HFFc6 (cell line): Measurements from ENCODE around the gene ARHGAP10. TPM values are rescaled to one million over a fixed set of nuclear protein-coding genes. Genes with fewer than 3 reads are reported as not detected.

Experiments used
- DNase-seq: peaks from one replicate; pipeline ENCODE4 v3.0.0-alpha.2; 2018
- H3K27ac Mint-ChIP-seq: 2 replicates; pipeline ENCODE4 v1.8.0; 2020; ENCODE audit warnings: mild to moderate bottlenecking, mixed read lengths
- H3K27me3 Mint-ChIP-seq: 2 replicates; pipeline ENCODE4 v1.8.0; 2021; ENCODE audit warnings: mild to moderate bottlenecking, moderate library complexity, mixed read lengths; ENCODE audit not compliant: insufficient read depth
- H3K36me3 Mint-ChIP-seq: 2 replicates; pipeline ENCODE4 v1.8.0; 2021; ENCODE audit warnings: low read depth, mixed read lengths
- H3K4me1 Mint-ChIP-seq: 2 replicates; pipeline ENCODE4 v1.8.0; 2020; ENCODE audit warnings: low read depth, mixed read lengths
- H3K4me3 Mint-ChIP-seq: 2 replicates; pipeline ENCODE4 v1.8.0; 2020; ENCODE audit warnings: mild to moderate bottlenecking, moderate library complexity, mixed read lengths
- H3K9me3 Mint-ChIP-seq: 2 replicates; pipeline ENCODE4 v1.8.0; 2020; ENCODE audit warnings: mild to moderate bottlenecking, mixed read lengths
- total RNA-seq, 6 experiments: library from RNA; stranded (reverse); fragmentation: NEBNext Ultra II Directional; extraction: Animal tissue kit (Norgen Biotek cat#: 25700); gene quantifications; 2 replicates in 1 of 6; 3 replicates in 5 of 6; pipeline ENCODE4 v1.2.3, GENCODE V29; 2021
- TF ChIP-seq, protein P1 (sequence below): fragments of 200-600 bp; sonication (generic); IDR thresholded peaks from 2 replicates; pipeline ENCODE4 v1.5.0; 2021; ENCODE audit warnings: antibody characterized with exemption, mild to moderate bottlenecking

Gene ARHGAP10
- total RNA-seq, 6 experiments from 2014 or later, result 31.1 to 37.1 (median 32.3) TPM

- Mint-ChIP-seq H3K4me1 (peaks cover 19% of the 10 kb centered on the region), H3K9me3 (no peaks in the 10 kb centered on the region), H3K36me3 (peaks cover 56% of the 10 kb centered on the region), H3K4me3 (no peak overlapping the region), H3K27ac (peak overlapping the region; percentile 74), H3K27me3 (no peaks in the 10 kb centered on the region; the same call in 1 of the 2 replicates)
- TF ChIP-seq, protein P1, sequence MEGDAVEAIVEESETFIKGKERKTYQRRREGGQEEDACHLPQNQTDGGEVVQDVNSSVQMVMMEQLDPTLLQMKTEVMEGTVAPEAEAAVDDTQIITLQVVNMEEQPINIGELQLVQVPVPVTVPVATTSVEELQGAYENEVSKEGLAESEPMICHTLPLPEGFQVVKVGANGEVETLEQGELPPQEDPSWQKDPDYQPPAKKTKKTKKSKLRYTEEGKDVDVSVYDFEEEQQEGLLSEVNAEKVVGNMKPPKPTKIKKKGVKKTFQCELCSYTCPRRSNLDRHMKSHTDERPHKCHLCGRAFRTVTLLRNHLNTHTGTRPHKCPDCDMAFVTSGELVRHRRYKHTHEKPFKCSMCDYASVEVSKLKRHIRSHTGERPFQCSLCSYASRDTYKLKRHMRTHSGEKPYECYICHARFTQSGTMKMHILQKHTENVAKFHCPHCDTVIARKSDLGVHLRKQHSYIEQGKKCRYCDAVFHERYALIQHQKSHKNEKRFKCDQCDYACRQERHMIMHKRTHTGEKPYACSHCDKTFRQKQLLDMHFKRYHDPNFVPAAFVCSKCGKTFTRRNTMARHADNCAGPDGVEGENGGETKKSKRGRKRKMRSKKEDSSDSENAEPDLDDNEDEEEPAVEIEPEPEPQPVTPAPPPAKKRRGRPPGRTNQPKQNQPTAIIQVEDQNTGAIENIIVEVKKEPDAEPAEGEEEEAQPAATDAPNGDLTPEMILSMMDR, result no peak
- no peak for DNase-seq
Observed at GRCh38 chr4:147950261-147950660, 218.4 kb downstream of the ARHGAP10 start.

DNA sequence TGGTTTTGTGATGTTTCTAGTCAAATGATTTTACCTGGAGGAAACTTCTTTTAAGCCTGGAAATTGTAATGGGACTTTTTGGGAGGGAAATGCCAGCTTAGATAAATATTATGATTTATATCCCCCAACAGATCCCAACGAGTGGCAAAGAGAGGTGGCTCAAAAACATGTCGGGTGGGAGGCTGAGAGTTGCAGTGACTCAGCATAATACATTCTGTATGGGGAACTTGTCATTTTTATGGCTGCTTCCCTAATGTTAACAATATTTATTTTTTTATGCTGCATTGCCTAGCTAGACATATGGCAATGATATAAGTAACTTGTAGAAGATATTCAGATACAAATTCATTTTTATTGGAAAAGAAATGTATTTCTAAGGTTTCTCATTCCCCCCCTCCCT is 219.0 kb downstream of the ARHGAP10 start:
- H3K4me1 Mint-ChIP-seq, result peaks cover 19% of the 10 kb centered on the region
- H3K36me3 Mint-ChIP-seq, result peaks cover 60% of the 10 kb centered on the region
- no peaks in the 10 kb centered on the region; the same call in 1 of the 2 replicates for H3K27me3 Mint-ChIP-seq
- TF ChIP-seq, protein P1, result no peak
- H3K27ac Mint-ChIP-seq, result peak overlapping the region; percentile 74
- no peaks in the 10 kb centered on the region for H3K9me3 Mint-ChIP-seq
- no peak overlapping the region for H3K4me3 Mint-ChIP-seq
- no peak for DNase-seq

- H3K4me1 Mint-ChIP-seq, result peaks cover 20% of the 10 kb centered on the region
- TF ChIP-seq, protein P1, result no peak
- no peaks in the 10 kb centered on the region for H3K9me3 Mint-ChIP-seq
- no peaks in the 10 kb centered on the region; the same call in 1 of the 2 replicates for H3K27me3 Mint-ChIP-seq
- peaks cover 59% of the 10 kb centered on the region for H3K36me3 Mint-ChIP-seq
- no peak for DNase-seq
- no peak overlapping the region for H3K27ac Mint-ChIP-seq
- no peak overlapping the region for H3K4me3 Mint-ChIP-seq
Observed at GRCh38 chr4:147954850-147955249, 223.0 kb downstream of the ARHGAP10 start.

GRCh38 chr4:147955827-147956558 is 224.1 kb downstream of the ARHGAP10 start:
- no peak for DNase-seq
- Mint-ChIP-seq H3K27ac (no peak overlapping the region), H3K36me3 (peaks cover 51% of the 10 kb centered on the region)

DNA sequence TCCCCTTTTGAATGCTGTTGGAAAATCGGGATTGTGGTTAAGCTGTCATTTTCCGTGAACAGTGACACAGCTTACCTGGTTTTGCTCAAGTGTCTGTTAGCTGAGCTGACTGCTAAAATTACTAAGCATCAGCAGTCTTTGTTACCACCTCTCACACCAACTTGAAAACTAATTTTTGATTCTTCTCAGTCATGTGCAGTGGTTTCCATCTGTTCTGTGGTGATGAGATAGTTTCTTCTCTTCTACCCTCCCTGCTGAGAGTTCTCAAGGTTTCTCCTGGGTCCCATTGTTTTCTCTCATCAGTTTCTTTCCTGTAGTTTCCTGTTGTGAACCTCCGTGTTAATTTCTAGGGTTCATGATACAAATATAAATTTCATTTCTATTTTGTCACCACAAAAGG is 225.6 kb downstream of the ARHGAP10 start:
- Mint-ChIP-seq H3K27ac (no peak overlapping the region), H3K9me3 (no peaks in the 10 kb centered on the region), H3K4me1 (0 out of 2 replicates have a peak, but pooled peaks cover 4% of the 10 kb centered on the region), H3K27me3 (no peaks in the 10 kb centered on the region; the same call in 1 of the 2 replicates), H3K36me3 (peaks cover 52% of the 10 kb centered on the region), H3K4me3 (no peak overlapping the region)
- no peak for DNase-seq
- TF ChIP-seq, protein P1, result no peak

More at GRCh38 chr4:147955827-147956558, 224.1 kb downstream of the ARHGAP10 start:
- Mint-ChIP-seq H3K4me1 (peaks cover 9% of the 10 kb centered on the region), H3K9me3 (no peaks in the 10 kb centered on the region), H3K4me3 (no peak overlapping the region), H3K27me3 (no peaks in the 10 kb centered on the region; the same call in 1 of the 2 replicates)
- TF ChIP-seq, protein P1, result no peak
